GM19455 (cell line): ENCODE measurements around the gene MAGEB2.
"Not testable (repeated sequence)": the region's sequence is repeated elsewhere in the genome, so short reads cannot be mapped to it uniquely, and the experiment has no call there.

Source experiments
- ATAC-seq: cut with Tn5 transposase; IDR thresholded peaks from one replicate; pipeline ENCODE4 v1.9.1; 2021; ENCODE audit not compliant: unreplicated experiment

MAGEB2 gene, protein sequence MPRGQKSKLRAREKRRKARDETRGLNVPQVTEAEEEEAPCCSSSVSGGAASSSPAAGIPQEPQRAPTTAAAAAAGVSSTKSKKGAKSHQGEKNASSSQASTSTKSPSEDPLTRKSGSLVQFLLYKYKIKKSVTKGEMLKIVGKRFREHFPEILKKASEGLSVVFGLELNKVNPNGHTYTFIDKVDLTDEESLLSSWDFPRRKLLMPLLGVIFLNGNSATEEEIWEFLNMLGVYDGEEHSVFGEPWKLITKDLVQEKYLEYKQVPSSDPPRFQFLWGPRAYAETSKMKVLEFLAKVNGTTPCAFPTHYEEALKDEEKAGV

DNA sequence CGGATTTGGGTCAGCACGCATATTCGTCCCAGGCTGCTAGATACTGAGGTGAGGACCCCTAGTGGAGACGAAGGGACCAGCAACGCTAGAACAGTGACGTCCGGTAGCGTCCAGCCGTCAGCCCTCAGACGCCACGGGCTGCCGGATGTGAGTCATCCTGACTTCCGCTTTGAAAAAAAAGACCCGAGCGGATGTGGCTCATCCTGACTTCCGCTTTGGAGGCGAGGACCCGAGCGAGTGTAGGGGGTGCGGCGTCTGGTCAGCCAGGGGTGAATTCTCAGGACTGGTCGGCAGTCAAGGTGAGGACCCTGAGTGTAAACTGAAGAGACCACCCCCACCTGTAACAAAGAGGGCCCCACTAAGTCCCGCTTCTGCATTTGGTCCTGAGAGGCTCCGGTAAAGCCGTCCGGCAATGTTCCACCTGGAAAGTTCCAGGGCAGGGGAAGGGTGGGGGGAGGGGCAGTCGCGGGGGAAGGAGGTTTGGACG is at the start of gene MAGEB2:
Gene MAGEB2, plus strand, starts transcription at position 207 of the 487 bp plus-strand sequence. CDS start 3,018 bp downstream, outside the sequence.
- ATAC-seq = no peak

DNA sequence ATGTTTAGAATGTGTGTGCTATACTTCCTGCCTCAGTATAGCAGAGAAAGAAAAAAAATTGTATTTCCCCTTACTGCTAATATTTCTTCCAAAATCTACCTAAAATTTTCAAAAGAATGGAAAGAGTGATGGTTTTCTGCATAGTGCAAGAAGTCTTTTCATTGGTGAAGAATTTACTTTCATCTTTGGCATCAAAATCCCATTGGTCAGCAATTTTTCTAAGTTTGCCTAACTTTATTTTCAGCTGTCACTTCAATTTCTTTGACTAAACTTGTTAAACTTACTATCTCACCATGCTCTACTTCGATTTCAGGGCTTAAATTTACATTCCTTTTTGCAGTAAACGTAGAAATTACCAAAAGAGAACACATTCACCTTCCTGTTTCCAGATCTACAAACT is 44.5 kb upstream of the MAGEB2 start:
- ATAC-seq = no peak

DNA sequence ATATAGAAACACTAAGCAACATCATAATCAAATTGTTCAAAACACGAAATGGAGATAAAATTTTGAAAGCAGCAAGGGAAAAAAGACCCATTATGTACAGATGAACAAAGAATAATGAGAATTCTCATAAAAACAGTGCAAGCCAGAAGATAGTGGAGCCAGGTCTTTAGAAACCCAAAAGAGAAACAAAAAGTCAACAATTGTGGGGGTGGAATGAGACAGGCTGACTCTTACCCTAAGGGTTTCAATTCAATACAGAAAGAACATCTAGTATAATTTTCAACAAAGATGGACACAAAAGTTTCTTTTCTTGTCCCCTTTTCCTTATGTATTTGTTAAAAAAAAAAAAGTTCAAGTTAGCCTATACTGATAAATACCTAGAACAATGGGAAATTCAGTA is 34.0 kb upstream of the MAGEB2 start:
- no peak for ATAC-seq

DNA sequence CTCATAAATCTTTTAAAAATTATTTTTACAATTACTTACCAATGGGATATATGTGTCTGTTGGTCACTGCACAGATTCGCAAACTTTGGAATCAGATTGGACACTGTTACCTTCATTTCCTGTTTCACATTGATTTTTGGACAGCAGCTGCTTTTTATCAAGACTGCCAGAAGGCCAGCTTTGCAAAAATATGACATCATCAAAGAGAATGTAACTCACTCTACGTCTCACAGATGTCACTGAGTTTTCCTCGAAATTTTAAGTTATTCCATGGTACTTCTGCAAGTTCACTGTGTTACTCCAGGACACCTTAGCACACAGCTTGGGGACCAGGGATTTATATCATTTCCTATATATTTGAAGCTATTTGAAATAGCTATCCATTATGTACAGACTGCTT is 31.8 kb upstream of the MAGEB2 start:
- no peak for ATAC-seq

DNA sequence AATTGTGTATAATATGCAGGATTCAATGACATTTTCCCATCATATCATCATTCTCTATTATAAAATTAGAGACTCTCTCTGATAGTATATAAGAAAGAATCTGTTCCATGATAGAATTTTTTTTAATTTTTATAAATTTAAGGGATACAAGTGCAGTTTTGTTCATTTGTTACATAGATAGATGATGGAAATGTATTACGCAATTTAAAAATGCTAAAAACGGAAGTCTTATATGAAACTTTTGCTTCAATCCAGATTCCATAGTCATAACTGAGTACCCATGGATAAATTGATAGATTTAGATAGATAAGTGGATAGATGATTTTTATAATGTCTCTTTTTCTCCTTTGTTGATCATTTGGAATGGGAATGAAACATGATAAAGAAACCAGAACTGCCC is 24.9 kb upstream of the MAGEB2 start:
- ATAC-seq = no peak

DNA sequence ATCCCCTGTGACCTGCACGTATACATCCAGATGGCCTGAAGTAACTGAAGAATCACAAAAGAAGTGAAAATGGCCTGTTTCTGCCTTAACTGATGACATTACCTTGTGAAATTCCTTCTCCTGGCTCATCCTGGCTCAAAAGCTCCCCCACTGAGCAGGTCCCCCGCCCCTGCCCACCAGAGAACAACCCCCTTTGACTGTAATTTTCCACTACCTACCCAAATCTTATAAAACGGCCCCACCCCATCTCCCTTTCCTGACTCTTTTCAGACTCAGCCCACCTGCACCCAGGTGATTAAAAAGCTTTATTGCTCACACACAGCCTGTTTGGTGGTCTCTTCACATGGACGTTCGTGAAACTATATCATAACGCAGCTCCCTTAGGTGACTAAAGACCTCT is 21.5 kb upstream of the MAGEB2 start:
- not testable (repeated sequence) for ATAC-seq

DNA sequence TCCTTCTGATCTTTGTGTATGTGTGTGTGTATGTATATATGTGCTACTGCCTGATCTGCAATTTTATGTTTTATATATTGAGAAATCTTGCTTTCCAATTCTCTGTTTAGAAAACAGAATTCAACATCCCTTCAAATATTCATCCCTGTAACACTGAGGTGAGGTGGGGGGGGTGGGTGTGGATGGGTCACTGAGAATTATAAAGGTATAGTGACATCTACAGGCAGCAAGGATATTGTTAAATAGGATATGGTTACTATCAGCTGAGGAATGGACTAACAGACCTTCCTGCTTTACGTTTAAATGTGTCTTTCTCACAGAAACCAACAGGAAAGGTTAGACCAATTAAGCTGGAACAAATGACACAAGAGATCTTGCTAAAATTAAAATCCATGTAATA is 19.0 kb upstream of the MAGEB2 start:
- ATAC-seq = no peak

DNA sequence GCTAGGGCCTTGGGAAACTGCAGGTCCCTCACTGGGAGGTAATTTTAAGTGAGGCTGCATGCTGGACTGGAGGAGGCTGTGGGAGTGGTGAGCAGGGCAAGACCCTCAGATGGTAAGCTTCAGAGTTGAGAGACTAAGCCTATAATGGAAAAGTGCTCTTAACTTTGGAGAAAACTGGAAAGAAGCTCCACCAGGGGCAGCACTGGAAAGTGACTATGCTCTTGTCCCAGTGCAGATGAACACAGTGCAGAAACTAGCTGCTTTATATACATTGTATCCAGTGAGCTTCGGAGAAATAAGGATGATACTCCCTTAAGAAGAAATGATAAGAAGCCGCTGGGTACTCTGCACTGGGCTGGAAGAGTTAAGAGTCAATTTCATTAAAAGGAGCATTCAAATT is 3.2 kb upstream of the MAGEB2 start:
- ATAC-seq = no peak

DNA sequence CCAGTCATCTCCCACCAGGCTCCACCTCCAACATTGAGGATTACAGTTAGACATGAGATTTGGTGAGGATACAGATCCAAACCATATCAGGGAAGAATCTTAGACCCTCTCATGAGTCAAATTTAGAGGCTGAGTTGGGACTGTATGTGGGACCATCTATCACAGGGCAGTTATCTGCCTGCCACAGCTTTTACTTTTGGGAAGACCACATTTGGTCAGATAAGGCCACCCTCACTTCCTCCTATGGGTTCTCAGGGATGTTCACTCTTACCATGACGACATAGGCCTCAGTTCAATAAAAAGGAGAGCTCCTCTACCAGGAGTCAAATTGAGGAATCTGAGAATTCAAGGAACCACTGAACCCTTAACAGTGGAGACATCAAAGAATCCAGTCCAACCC is 2.1 kb downstream of the MAGEB2 start:
- no peak for ATAC-seq

DNA sequence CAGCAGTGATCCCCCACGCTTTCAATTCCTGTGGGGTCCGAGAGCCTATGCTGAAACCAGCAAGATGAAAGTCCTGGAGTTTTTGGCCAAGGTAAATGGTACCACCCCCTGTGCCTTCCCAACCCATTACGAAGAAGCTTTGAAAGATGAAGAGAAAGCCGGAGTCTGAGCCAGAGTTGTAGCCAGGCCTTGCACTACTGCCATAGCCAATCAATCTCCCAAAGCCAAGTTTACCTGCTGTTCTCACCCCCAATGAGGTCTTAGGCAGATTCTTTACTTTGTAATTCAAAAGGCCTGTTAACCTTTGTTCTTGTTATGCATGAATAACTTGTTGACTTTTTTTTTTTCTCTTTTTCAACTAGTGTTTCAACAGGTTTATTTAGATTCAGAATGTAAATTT is 4.0 kb downstream of the MAGEB2 start:
- no peak for ATAC-seq

DNA sequence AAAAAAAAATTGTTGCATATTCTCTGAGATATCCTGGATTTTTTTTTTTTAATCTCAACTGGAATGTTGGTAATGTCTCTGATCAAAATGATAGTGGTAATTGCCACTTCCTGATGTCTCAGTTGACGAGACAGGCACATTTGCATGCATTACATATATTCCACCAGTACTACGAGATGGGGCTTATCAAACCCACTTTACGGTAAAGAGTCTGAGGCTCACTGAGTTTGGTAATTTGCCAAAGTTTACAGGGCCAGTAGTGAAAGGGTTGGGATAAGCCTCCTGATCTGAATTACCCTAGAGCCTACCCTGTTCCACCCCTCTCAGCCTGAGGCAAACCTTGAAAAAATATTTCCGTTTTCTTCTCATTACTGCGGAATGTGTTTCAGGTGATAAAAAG is 5.3 kb downstream of the MAGEB2 start:
- no peak for ATAC-seq

DNA sequence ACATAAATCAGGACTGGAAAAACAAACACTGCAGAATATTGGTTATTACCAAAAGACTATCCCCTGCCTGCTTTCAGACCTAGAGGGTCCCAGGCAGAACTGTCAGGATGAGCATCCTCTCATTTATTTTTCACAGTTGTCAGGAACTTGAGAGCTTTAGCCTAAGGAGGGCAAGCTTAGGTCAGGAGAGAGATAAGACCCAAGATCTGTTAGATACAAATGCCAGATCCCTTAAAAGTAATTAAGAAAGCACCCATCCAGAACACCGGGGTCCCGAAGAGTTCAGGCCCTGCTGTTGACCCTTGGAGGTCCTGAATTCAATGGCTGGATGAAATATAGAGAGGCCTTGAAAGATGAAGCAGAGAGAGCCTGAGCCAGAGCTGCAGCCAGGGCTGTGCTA is 9.2 kb downstream of the MAGEB2 start:
- no peak for ATAC-seq

DNA sequence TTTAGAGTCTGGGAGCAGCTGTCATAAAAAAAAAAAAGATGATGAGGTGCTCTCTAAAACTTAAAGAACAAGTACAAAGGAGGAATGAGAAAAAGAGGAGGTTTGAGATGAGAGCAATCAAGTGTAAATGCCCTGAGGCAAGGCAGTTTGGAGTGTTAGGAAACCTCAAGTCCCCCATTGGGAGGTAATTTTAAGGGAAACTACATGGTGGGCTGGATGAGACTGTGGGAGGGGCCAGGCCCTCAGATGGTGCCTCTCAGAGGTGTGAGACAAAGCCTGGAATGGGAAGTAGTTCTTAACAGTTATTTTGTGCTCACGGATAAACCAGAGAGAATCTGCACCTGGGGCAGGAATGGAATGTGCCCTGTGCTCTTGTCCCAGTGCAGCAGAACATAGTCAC is 13.2 kb downstream of the MAGEB2 start:
- no peak for ATAC-seq

DNA sequence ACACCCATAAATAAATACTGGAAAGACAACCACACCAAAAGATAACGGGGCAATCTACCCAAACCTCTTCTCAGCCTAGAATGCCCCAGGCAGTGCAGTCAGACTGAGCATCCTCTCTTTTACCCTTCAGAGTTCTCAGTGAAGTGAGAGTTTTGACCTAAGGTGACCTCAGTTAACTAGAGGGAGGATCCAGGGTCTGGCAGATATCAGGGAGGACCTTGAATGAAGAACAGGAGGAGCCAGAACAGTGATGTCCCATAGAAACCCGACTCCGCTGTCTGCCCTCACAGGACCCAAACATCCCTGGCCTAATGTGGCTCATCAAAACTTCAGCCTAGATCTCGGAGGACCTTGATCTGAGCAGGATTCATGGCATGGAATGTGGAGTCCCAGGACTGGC is 15.0 kb downstream of the MAGEB2 start, which contains the start of gene MAGEB3:
Gene MAGEB3, plus strand, starts transcription at position 263 of the 400 bp plus-strand sequence. CDS start 5,268 bp downstream, outside the sequence.
- ATAC-seq = no peak

DNA sequence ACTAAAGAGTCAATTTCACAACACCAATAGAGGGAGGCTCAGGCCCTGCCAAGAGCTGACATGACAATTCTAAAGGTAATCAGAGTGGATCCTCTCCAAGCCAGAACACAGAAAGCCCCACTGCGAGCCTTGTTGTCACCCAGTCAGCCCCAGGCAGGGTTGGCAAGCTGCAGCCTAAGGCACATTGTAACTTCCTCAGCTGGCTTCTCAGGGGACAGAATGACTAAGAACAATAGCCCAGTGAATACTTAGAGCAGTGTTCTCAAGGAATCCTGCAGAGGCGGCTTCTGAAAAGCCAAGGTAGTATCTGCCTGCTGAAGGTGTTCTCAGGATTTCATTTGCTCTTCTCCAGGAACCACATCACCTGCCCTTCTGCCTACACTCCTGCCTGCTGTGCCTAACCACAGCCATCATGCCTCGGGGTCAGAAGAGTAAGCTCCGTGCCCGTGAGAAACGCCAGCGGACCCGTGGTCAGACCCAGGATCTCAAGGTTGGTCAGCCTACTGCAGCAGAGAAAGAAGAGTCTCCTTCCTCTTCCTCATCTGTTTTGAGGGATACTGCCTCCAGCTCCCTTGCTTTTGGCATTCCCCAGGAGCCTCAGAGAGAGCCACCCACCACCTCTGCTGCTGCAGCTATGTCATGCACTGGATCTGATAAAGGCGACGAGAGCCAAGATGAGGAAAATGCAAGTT is 26.5 kb downstream of the MAGEB2 start, which contains the start of gene MAGEB4:
Gene MAGEB4, plus strand, starts transcription at position 277 of the 692 bp plus-strand sequence. Its CDS starts 136 bp downstream, at position 413.
- ATAC-seq = no peak

DNA sequence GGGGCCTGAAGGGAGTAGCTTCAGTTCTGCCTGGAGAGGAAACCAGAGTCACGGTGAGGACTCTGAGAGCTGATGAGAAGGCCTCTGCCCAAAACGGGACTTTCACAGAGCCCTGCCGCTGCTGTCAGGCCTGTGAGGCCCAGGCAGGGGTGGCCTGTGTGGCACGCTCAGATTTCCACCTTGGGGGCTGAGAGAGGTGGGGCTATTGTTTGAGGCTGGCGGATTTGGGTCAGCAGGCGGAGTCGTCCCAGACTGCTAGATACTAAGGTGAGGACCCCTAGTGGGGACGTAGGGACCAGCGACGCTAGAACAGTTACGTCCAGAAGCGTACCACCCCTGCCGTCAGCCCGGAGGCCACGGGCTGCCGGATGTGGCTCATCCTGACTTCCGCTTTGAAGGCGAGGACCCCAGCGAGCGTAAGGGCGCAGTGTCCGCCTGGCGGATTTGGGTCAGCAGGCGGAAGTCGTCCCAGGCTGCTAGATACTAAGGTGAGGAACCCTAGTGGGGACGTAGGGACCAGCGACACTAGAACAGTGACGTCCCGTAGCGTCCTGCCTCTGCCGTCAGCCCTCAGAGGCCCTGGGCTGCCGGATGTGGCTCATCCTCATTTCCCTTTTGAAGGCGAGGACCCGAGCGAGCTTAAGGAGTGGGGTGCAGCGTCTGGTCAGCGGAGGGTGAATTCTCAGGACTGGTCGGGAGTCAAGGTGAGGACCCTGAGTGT is 31.6 kb downstream of the MAGEB2 start, which contains the start of gene MAGEB1:
Gene MAGEB1, plus strand, starts transcription at position 378 of the 721 bp plus-strand sequence. CDS start 3,348 bp downstream, outside the sequence.
- ATAC-seq = no peak

DNA sequence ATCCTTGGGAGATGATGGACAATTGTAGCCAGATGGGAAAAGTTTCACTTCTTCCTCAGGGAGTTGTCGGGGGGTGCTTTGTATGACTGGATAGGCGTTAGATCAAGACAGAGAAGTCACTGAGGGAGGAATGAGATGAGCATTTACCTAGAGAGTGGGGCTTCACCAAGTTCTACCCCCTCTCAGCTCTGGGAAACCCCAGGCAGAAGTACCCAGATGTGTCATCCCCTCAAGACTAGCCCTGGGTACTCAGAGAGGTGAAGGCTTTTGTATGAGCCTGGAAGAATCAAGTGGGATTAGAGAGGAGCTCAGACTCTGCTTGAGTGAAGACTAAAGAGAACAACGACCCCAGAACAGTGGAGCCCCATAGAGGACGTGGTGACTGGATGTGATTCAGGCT is 33.5 kb downstream of the MAGEB2 start:
- ATAC-seq = peak; percentile 66

DNA sequence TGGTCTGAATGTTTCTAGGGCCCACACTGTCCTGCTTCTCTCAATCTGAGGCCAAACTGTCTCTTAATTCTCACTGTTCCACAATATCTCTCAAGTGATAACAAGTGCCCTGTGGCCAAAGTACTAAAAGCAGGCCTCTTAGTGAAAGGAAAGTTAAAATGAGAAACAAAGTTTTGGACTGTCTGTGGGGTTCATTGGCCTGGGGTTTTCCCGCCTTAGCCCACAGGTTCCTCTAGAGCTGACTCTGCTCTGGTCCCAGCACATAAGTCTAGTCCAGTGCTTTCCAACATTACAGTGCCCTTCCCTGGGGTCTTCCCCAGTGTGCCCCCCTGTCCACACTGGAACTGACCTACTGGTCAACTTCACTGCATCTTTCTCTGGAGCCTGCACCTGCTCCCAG is 37.9 kb downstream of the MAGEB2 start:
- no peak for ATAC-seq

DNA sequence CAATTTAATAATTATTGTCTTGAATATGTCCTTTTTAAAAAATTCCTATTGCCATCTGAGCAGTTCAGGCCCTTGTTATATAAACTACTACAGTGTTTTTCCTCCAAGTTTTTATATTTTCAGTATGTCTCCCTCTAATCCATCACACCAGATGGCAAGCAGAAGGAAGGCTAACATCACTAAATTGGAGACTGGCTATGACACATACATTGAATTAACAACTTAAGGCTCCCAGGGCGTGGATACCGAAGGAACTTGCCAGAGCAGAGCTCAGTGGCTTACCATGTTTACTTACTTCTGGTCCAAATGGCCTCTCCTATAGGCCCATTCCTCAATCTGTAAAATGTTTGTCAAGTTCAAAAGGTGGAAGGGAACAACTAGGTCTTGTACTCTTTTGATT is 44.6 kb downstream of the MAGEB2 start:
- no peak for ATAC-seq

DNA sequence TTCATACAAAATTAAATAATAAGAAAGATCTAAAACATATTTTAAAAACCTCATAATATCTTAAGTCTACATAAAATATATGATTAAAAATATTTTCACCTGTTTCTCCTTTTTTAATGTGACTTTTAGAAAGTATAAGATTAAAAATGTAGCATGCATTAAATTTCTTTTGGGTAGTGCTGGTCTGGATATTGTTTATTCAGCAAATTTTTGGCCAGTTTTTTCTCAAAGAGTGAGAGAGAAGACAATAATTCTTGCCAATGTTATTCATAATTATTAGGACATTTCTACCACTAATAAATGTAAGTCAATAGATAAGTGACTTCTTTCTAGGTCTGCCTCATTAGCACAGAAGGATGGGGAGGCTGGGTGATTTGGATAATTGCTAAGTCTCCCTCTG is 45.6 kb downstream of the MAGEB2 start:
- ATAC-seq = no peak

DNA sequence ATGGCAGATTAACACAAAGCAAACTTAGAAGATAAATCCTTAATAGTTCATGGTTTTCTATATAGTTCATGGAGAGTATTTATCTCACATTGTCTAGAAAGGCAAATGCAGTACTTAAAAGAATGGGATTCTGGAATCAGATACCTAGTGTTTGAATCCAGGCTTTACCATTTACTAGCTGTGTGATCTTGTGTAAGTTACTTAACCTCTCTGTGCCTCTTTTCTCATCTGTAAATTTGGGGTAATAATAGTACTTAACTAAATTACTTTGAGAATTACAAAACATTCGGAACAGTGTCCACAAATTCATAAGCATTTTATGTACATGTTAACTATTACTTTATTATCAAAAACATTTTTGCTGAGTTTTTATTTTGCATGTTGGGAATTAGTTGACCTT is 47.4 kb downstream of the MAGEB2 start:
- no peak for ATAC-seq
